ENCODE data around the gene GSK3B. TPM values are rescaled to one million over a fixed set of nuclear protein-coding genes. Genes with fewer than 3 reads are reported as not detected.

GSK3B gene
- total and polyA plus RNA-seq, 3 experiments from 2014 or later, result 20.0 to 38.0 (median 35.7) TPM

- Mint-ChIP-seq H3K27me3 (no peaks in the 10 kb centered on the region), H3K27ac (peak overlapping the region in 1 of 8 donors; percentile 15), H3K9me3 (no peaks in the 10 kb centered on the region), H3K4me3 (no peak overlapping the region), H3K4me1 (peaks cover 36 to 52% (median 48%) of the 10 kb centered on the region in 3 donors), H3K36me3 (peaks cover 4 to 9% (median 8%) of the 10 kb centered on the region in 3 donors)
- no peaks in the 10 kb centered on the region for H3K36me3 ChIP-seq (ENCODE audit: insufficient read depth, low read length)
- no peak overlapping the region for H3K27ac ChIP-seq (ENCODE audit: low read depth, low read length)
- ChIA-PET CTCF (no interaction called here), POLR2A (no interaction called here)
- no peaks in the 10 kb centered on the region for H3K4me1 ChIP-seq (ENCODE audit: insufficient read depth, low read length)
- H3K4me3 ChIP-seq (ENCODE audit: low read length), result no peak overlapping the region
- DNase-seq, result no peak
- no peaks in the 10 kb centered on the region for H3K27me3 ChIP-seq (ENCODE audit: insufficient read depth, low read length, poor library complexity, severe bottlenecking)
- H3K9me3 ChIP-seq (ENCODE audit: low read length), result no peaks in the 10 kb centered on the region
Observed at GRCh38 chr3:119969759-119970158, 124.5 kb downstream of the GSK3B start.

- Histone ChIP-seq H3K4me1 (ENCODE audit: insufficient read depth, low read length) (no peaks in the 10 kb centered on the region), H3K36me3 (ENCODE audit: insufficient read depth, low read length) (no peaks in the 10 kb centered on the region), H3K27ac (ENCODE audit: low read depth, low read length) (no peak overlapping the region), H3K9me3 (ENCODE audit: low read length) (no peaks in the 10 kb centered on the region), H3K4me3 (ENCODE audit: low read length) (no peak overlapping the region), H3K27me3 (ENCODE audit: insufficient read depth, low read length, poor library complexity, severe bottlenecking) (no peaks in the 10 kb centered on the region)
- no peak for DNase-seq
- H3K4me1 Mint-ChIP-seq, result peaks cover 36 to 56% (median 50%) of the 10 kb centered on the region in 3 donors
- CTCF ChIA-PET, result interaction anchor here (1.6 kb wide), 1 partner anchor 180 kb away, joined by 4 read pairs; no protein-coding TSS in a partner anchor
- H3K36me3 Mint-ChIP-seq, result peaks cover 4 to 9% (median 8%) of the 10 kb centered on the region in 3 donors
- peak overlapping the region in 1 of 8 donors; percentile 61 for H3K27ac Mint-ChIP-seq
- H3K27me3 Mint-ChIP-seq, result no peaks in the 10 kb centered on the region
- no peaks in the 10 kb centered on the region for H3K9me3 Mint-ChIP-seq
- no peak overlapping the region for H3K4me3 Mint-ChIP-seq
- POLR2A ChIA-PET, result no interaction called here
Observed at GRCh38 chr3:119967353-119968006, 126.8 kb downstream of the GSK3B start.

GRCh38 chr3:119965692-119966091 lies 128.6 kb downstream of the GSK3B start:
- Mint-ChIP-seq H3K27me3 (no peaks in the 10 kb centered on the region), H3K4me1 (peaks cover 39 to 64% (median 57%) of the 10 kb centered on the region in 3 donors), H3K36me3 (peaks cover 3 to 12% (median 7%) of the 10 kb centered on the region in 3 donors), H3K9me3 (no peaks in the 10 kb centered on the region), H3K4me3 (no peak overlapping the region), H3K27ac (peak overlapping the region in 2 of 8 donors; percentile 14 to 32)
- Histone ChIP-seq H3K9me3 (ENCODE audit: low read length) (no peaks in the 10 kb centered on the region), H3K27me3 (ENCODE audit: insufficient read depth, low read length, poor library complexity, severe bottlenecking) (no peaks in the 10 kb centered on the region), H3K4me3 (ENCODE audit: low read length) (no peak overlapping the region), H3K4me1 (ENCODE audit: insufficient read depth, low read length) (no peaks in the 10 kb centered on the region), H3K36me3 (ENCODE audit: insufficient read depth, low read length) (no peaks in the 10 kb centered on the region), H3K27ac (ENCODE audit: low read depth, low read length) (no peak overlapping the region)
- CTCF ChIA-PET, result no interaction called here
- POLR2A ChIA-PET, result no interaction called here
- no peak for DNase-seq

GRCh38 chr3:119964294-119964693 lies 130.0 kb downstream of the GSK3B start:
- Histone ChIP-seq H3K9me3 (ENCODE audit: low read length) (no peaks in the 10 kb centered on the region), H3K36me3 (ENCODE audit: insufficient read depth, low read length) (no peaks in the 10 kb centered on the region), H3K4me3 (ENCODE audit: low read length) (no peak overlapping the region), H3K4me1 (ENCODE audit: insufficient read depth, low read length) (no peaks in the 10 kb centered on the region), H3K27ac (ENCODE audit: low read depth, low read length) (no peak overlapping the region), H3K27me3 (ENCODE audit: insufficient read depth, low read length, poor library complexity, severe bottlenecking) (no peaks in the 10 kb centered on the region)
- Mint-ChIP-seq H3K9me3 (no peaks in the 10 kb centered on the region), H3K27me3 (no peaks in the 10 kb centered on the region), H3K4me3 (no peak overlapping the region), H3K27ac (no peak overlapping the region), H3K4me1 (peaks cover 33 to 59% (median 56%) of the 10 kb centered on the region in 3 donors), H3K36me3 (peaks cover 5 to 7% (median 6%) of the 10 kb centered on the region in 3 donors)
- ChIA-PET CTCF (no interaction called here), POLR2A (interaction anchor here (0.7 kb wide), 1 partner anchor 778 kb away, joined by 5 read pairs; the partner anchor contains the start of genes GTF2E1 and RABL3)
- DNase-seq, result no peak

GRCh38 chr3:119955972-119956371 lies 138.3 kb downstream of the GSK3B start:
- no peak for DNase-seq
- Mint-ChIP-seq H3K36me3 (peaks cover 0 to 9% (median 6%) of the 10 kb centered on the region in 3 donors), H3K27ac (no peak overlapping the region), H3K9me3 (no peaks in the 10 kb centered on the region), H3K4me3 (no peak overlapping the region), H3K27me3 (no peaks in the 10 kb centered on the region), H3K4me1 (peaks cover 50 to 72% (median 69%) of the 10 kb centered on the region in 3 donors)
- no peak overlapping the region for H3K4me3 ChIP-seq (ENCODE audit: low read length)
- no peaks in the 10 kb centered on the region for H3K36me3 ChIP-seq (ENCODE audit: insufficient read depth, low read length)
- H3K27me3 ChIP-seq (ENCODE audit: insufficient read depth, low read length, poor library complexity, severe bottlenecking), result no peaks in the 10 kb centered on the region
- ChIA-PET CTCF (no interaction called here), POLR2A (no interaction called here)
- no peaks in the 10 kb centered on the region for H3K9me3 ChIP-seq (ENCODE audit: low read length)
- H3K27ac ChIP-seq (ENCODE audit: low read depth, low read length), result no peak overlapping the region
- H3K4me1 ChIP-seq (ENCODE audit: insufficient read depth, low read length), result no peaks in the 10 kb centered on the region

- Histone ChIP-seq H3K4me3 (ENCODE audit: low read length) (no peak overlapping the region), H3K36me3 (ENCODE audit: insufficient read depth, low read length) (peaks cover 4% of the 10 kb centered on the region), H3K9me3 (ENCODE audit: low read length) (no peaks in the 10 kb centered on the region), H3K27ac (ENCODE audit: low read depth, low read length) (no peak overlapping the region), H3K4me1 (ENCODE audit: insufficient read depth, low read length) (no peaks in the 10 kb centered on the region), H3K27me3 (ENCODE audit: insufficient read depth, low read length, poor library complexity, severe bottlenecking) (no peaks in the 10 kb centered on the region)
- Mint-ChIP-seq H3K4me3 (no peak overlapping the region), H3K27me3 (no peaks in the 10 kb centered on the region), H3K9me3 (no peaks in the 10 kb centered on the region), H3K4me1 (peaks cover 42 to 62% (median 60%) of the 10 kb centered on the region in 3 donors), H3K36me3 (peaks cover 0 to 9% (median 7%) of the 10 kb centered on the region in 3 donors), H3K27ac (peak overlapping the region in 2 of 8 donors; percentile 54 to 67)
- CTCF ChIA-PET, result no interaction called here
- POLR2A ChIA-PET, result no interaction called here
- no peak for DNase-seq
Observed at GRCh38 chr3:119950666-119951325, 143.5 kb downstream of the GSK3B start.

- H3K36me3 ChIP-seq (ENCODE audit: insufficient read depth, low read length), result peaks cover 4% of the 10 kb centered on the region
- no peak overlapping the region for H3K27ac ChIP-seq (ENCODE audit: low read depth, low read length)
- Mint-ChIP-seq H3K27me3 (no peaks in the 10 kb centered on the region), H3K27ac (no peak overlapping the region), H3K4me1 (peaks cover 37 to 56% (median 53%) of the 10 kb centered on the region in 3 donors), H3K9me3 (no peaks in the 10 kb centered on the region), H3K36me3 (peaks cover 0 to 9% (median 4%) of the 10 kb centered on the region in 3 donors), H3K4me3 (no peak overlapping the region)
- H3K27me3 ChIP-seq (ENCODE audit: insufficient read depth, low read length, poor library complexity, severe bottlenecking), result no peaks in the 10 kb centered on the region
- DNase-seq, result no peak
- H3K4me3 ChIP-seq (ENCODE audit: low read length), result no peak overlapping the region
- POLR2A ChIA-PET, result no interaction called here
- CTCF ChIA-PET, result interaction anchor here (0.6 kb wide), 1 partner anchor 26 kb away, joined by 3 read pairs; no protein-coding TSS in a partner anchor
- H3K9me3 ChIP-seq (ENCODE audit: low read length), result no peaks in the 10 kb centered on the region
- H3K4me1 ChIP-seq (ENCODE audit: insufficient read depth, low read length), result peaks cover 4% of the 10 kb centered on the region
Observed at GRCh38 chr3:119945291-119945690, 149.0 kb downstream of the GSK3B start.

GRCh38 chr3:119944091-119944490 lies 150.2 kb downstream of the GSK3B start:
- Mint-ChIP-seq H3K27ac (peak overlapping the region in 4 of 8 donors; percentile 20 to 89 (median 64)), H3K27me3 (no peaks in the 10 kb centered on the region), H3K4me1 (peaks cover 35 to 54% (median 54%) of the 10 kb centered on the region in 3 donors), H3K9me3 (no peaks in the 10 kb centered on the region), H3K36me3 (peaks cover 0 to 9% (median 1%) of the 10 kb centered on the region in 3 donors), H3K4me3 (peak overlapping the region in 3 of 7 donors; percentile 3 to 20 (median 12))
- ChIA-PET POLR2A (no interaction called here), CTCF (no interaction called here)
- H3K9me3 ChIP-seq (ENCODE audit: low read length), result no peaks in the 10 kb centered on the region
- H3K36me3 ChIP-seq (ENCODE audit: insufficient read depth, low read length), result peaks cover 4% of the 10 kb centered on the region
- no peaks in the 10 kb centered on the region for H3K27me3 ChIP-seq (ENCODE audit: insufficient read depth, low read length, poor library complexity, severe bottlenecking)
- H3K27ac ChIP-seq (ENCODE audit: low read depth, low read length), result no peak overlapping the region
- DNase-seq, result no peak
- H3K4me3 ChIP-seq (ENCODE audit: low read length), result no peak overlapping the region
- H3K4me1 ChIP-seq (ENCODE audit: insufficient read depth, low read length), result peaks cover 4% of the 10 kb centered on the region
